SK-MEL-5 (cell line): Measurements from ENCODE around the gene MFSD6L. TPM values are rescaled to one million over a fixed set of nuclear protein-coding genes. Genes with fewer than 3 reads are reported as not detected.
A peak's percentile ranks its signal among the peaks of the same experiment; 100 is the strongest.

Source experiments
- DNase-seq: peaks from one replicate; pipeline ENCODE4 v3.0.0-alpha.2; 2016; ENCODE audit warnings: low read depth, low spot score
- in situ Hi-C: cut with HindIII; loops from 2 replicates; pipeline ENCODE4 v1.10.0; 2016; ENCODE audit warnings: low sequenced_read_pairs, high pct_unique_total_duplicates, low pct_unique_long_range_greater_than_20kb
- total RNA-seq: library from RNA; depleted of rRNA; stranded (reverse); fragments of >200 nt; shearing (Covaris generic); gene quantifications from 2 replicates; pipeline ENCODE4 v1.2.3, GENCODE V29; 2014

The MFSD6L gene
- total RNA-seq, 1 experiment from 2014 or later: not detected

- in situ Hi-C loops: no loop called here
- DNase-seq: no peak
These were observed 1.5 kb upstream of the MFSD6L start for GRCh38 chr17:8800656-8801055.

GRCh38 chr17:8799570-8800212 lies 526 bp upstream of the MFSD6L start:
- in situ Hi-C loops: no loop called here
- DNase-seq: no peak

- DNase-seq: no peak
- in situ Hi-C loops: no loop called here
These were observed 854 bp downstream of the MFSD6L start for GRCh38 chr17:8798176-8798845.

GRCh38 chr17:8797621-8798175 lies 1.5 kb downstream of the MFSD6L start:
- DNase-seq: no peak
- in situ Hi-C loops: no loop called here

GRCh38 chr17:8794636-8795035 lies 4.5 kb downstream of the MFSD6L start:
- in situ Hi-C loops: no loop called here

GRCh38 chr17:8793649-8794048 lies 5.5 kb downstream of the MFSD6L start:
- in situ Hi-C loops: no loop called here
- no peak for DNase-seq

More at GRCh38 chr17:8794636-8795035, 4.5 kb downstream of the MFSD6L start:
- no peak for DNase-seq

- DNase-seq: no peak
- in situ Hi-C loops: no loop called here
These were observed 6.5 kb downstream of the MFSD6L start for GRCh38 chr17:8792646-8793045.

GRCh38 chr17:8791910-8792270 lies 7.3 kb downstream of the MFSD6L start:
- peak; percentile 27 for DNase-seq
- in situ Hi-C loops: no loop called here

GRCh38 chr17:8791248-8791909 lies 7.8 kb downstream of the MFSD6L start:
- DNase-seq: no peak
- in situ Hi-C loops: no loop called here

GRCh38 chr17:8789743-8790142 lies 9.4 kb downstream of the MFSD6L start:
- no peak for DNase-seq
- in situ Hi-C loops: no loop called here

- in situ Hi-C loops: no loop called here
- DNase-seq: no peak
These were observed 10.2 kb downstream of the MFSD6L start for GRCh38 chr17:8788998-8789397.

GRCh38 chr17:8785547-8786413 lies 13.4 kb downstream of the MFSD6L start:
- in situ Hi-C loops: no loop called here
- DNase-seq: peak; percentile 82

GRCh38 chr17:8782176-8782575 lies 17.0 kb downstream of the MFSD6L start:
- in situ Hi-C loops: no loop called here

GRCh38 chr17:8781776-8782175 lies 17.4 kb downstream of the MFSD6L start:
- in situ Hi-C loops: no loop called here

More at GRCh38 chr17:8782176-8782575, 17.0 kb downstream of the MFSD6L start:
- DNase-seq: no peak

GRCh38 chr17:8776881-8777280 lies 22.3 kb downstream of the MFSD6L start:
- in situ Hi-C loops: no loop called here
- DNase-seq: no peak

More at GRCh38 chr17:8781776-8782175, 17.4 kb downstream of the MFSD6L start:
- DNase-seq: no peak

- no peak for DNase-seq
- in situ Hi-C loops: no loop called here
These were observed 22.9 kb downstream of the MFSD6L start for GRCh38 chr17:8776248-8776647.

- in situ Hi-C loops: no loop called here
- no peak for DNase-seq
These were observed 32.4 kb downstream of the MFSD6L start for GRCh38 chr17:8766731-8767130.

GRCh38 chr17:8762012-8762411 lies 37.2 kb downstream of the MFSD6L start:
- in situ Hi-C loops: no loop called here

More at GRCh38 chr17:8762012-8762411, 37.2 kb downstream of the MFSD6L start:
- no peak for DNase-seq
